HepG2 (cell line): ENCODE results near the gene TCF7L2. TPM values are rescaled to one million over a fixed set of nuclear protein-coding genes. Genes with fewer than 3 reads are reported as not detected.
A peak's percentile ranks its signal among the peaks of the same experiment; 100 is the strongest.

Experiments
- AHR ChIP-seq: IDR thresholded peaks from 2 replicates; pipeline ENCODE4 v1.6.1; 2018; ENCODE audit warnings: missing genetic modification reagents, missing compliant biosample characterization
- AKAP8 ChIP-seq: sonication (generic); formaldehyde crosslinking; IDR thresholded peaks from 2 replicates; pipeline ENCODE4 v1.5.1; 2020; ENCODE audit warnings: mild to moderate bottlenecking, missing genetic modification reagents
- CEBPB ChIP-seq: IDR thresholded peaks from 2 replicates; pipeline ENCODE4 v1.6.1; 2011; ENCODE audit warnings: low read depth, low read length, improper control_type of control experiment, borderline replicate concordance
- CHD2 ChIP-seq: IDR thresholded peaks from 2 replicates; pipeline ENCODE4 v1.6.1; 2011; ENCODE audit warnings: low read depth, low read length, improper control_type of control experiment
- FOXM1 ChIP-seq: sonication (generic); formaldehyde crosslinking; IDR thresholded peaks from 2 replicates; pipeline ENCODE4 v1.5.0; 2020; ENCODE audit warnings: missing genetic modification reagents
- HOXA7 ChIP-seq: sonication (generic); formaldehyde crosslinking; IDR thresholded peaks from 2 replicates; pipeline ENCODE4 v1.8.1; 2022; ENCODE audit warnings: mild to moderate bottlenecking, missing genetic modification reagents, moderate library complexity
- JUND ChIP-seq: sonication (generic); formaldehyde crosslinking; IDR thresholded peaks from 2 replicates; pipeline ENCODE4 v1.8.0; 2022; ENCODE audit warnings: mild to moderate bottlenecking, missing genetic modification reagents
- MAF1 ChIP-seq: sonication (generic); formaldehyde crosslinking; IDR thresholded peaks from 2 replicates; pipeline ENCODE4 v1.5.0; 2020; ENCODE audit warnings: missing genetic modification reagents, borderline replicate concordance
- MBNL3 ChIP-seq: fragments of 250-450 bp; sonication (Bioruptor Pico); conservative IDR thresholded peaks from 2 replicates; pipeline ENCODE4 v1.8.0; 2022; ENCODE audit warnings: mild to moderate bottlenecking, inconsistent platforms
- MIER3 ChIP-seq: IDR thresholded peaks from 2 replicates; pipeline ENCODE4 v1.6.1; 2016; ENCODE audit warnings: missing compliant biosample characterization, borderline replicate concordance
- NFYC ChIP-seq: IDR thresholded peaks from 2 replicates; pipeline ENCODE4 v1.6.1; 2016; ENCODE audit warnings: missing genetic modification reagents, missing compliant biosample characterization
- NPAS2 ChIP-seq: sonication (generic); formaldehyde crosslinking; IDR thresholded peaks from 2 replicates; pipeline ENCODE4 v1.8.0; 2022; ENCODE audit warnings: mild to moderate bottlenecking, missing genetic modification reagents, borderline replicate concordance
- RBM39 ChIP-seq: fragments of 200-400 bp; formaldehyde crosslinking; IDR thresholded peaks from one replicate; pipeline ENCODE4 v1.6.1; 2018; ENCODE audit warnings: antibody characterized with exemption, mild to moderate bottlenecking, low read depth, low read length; ENCODE audit not compliant: poor library complexity, severe bottlenecking
- SATB2 ChIP-seq: sonication (generic); formaldehyde crosslinking; IDR thresholded peaks from 2 replicates; pipeline ENCODE4 v1.5.0; 2020; ENCODE audit warnings: missing genetic modification reagents
- STAG1 ChIP-seq: sonication (generic); formaldehyde crosslinking; IDR thresholded peaks from 2 replicates; pipeline ENCODE4 v1.4.0; 2020; ENCODE audit warnings: missing genetic modification reagents
- YY1 ChIP-seq: IDR thresholded peaks from 2 replicates; pipeline ENCODE4 v1.6.1; 2011; ENCODE audit warnings: low read length, low read depth, moderate library complexity, mild to moderate bottlenecking; ENCODE audit not compliant: insufficient read depth, insufficient replicate concordance
- ZNF282 ChIP-seq: fragments of 450-650 bp; IDR thresholded peaks from 2 replicates; pipeline ENCODE4 v1.6.1; 2018; ENCODE audit not compliant: partially characterized antibody
- ZNF3 ChIP-seq: IDR thresholded peaks from 2 replicates; pipeline ENCODE4 v1.7.0; 2017; ENCODE audit warnings: inconsistent platforms
- ZNF33A ChIP-seq: sonication (generic); formaldehyde crosslinking; IDR thresholded peaks from 2 replicates; pipeline ENCODE4 v1.5.1; 2020; ENCODE audit warnings: missing genetic modification reagents, mild to moderate bottlenecking, moderate library complexity, borderline replicate concordance
- ZNF841 ChIP-seq: sonication (generic); formaldehyde crosslinking; IDR thresholded peaks from 2 replicates; pipeline ENCODE4 v1.8.1; 2023; ENCODE audit warnings: missing genetic modification reagents, borderline replicate concordance
- polyA plus RNA-seq, 8 experiments: library from polyadenylated mRNA; depleted of rRNA in 3 of 8; stranded (reverse) in 7 of 8; unstranded in 1 of 8; fragments of >200 nt; fragmentation: Illumina TruSeq in 4 of 8; extraction: Trizol in 4 of 8; gene quantifications; 2 replicates each; pipeline versions ENCODE4 v1.2.1 to v1.2.3, GENCODE V29; 2011 to 2016; ENCODE audit warnings: low read depth in 4 of 8, missing spikeins in 1 of 8, mixed read lengths in 1 of 8; ENCODE audit not compliant: insufficient read depth in 1 of 8
- total RNA-seq, 5 experiments: library from RNA; depleted of rRNA; stranded (reverse); fragments of >200 nt; fragmentation: Illumina TruSeq; extraction: Trizol; gene quantifications; 2 replicates each; pipeline ENCODE4 v1.2.3, GENCODE V29; 2016; ENCODE audit warnings: low read depth in 1 of 5
- TF ChIP-seq, protein P1 (sequence below): sonication (generic); formaldehyde crosslinking; IDR thresholded peaks from 2 replicates; pipeline ENCODE4 v1.9.0; 2022; ENCODE audit warnings: low read depth, missing genetic modification reagents
- TF ChIP-seq, protein P2 (sequence below): sonication (generic); formaldehyde crosslinking; IDR thresholded peaks from 2 replicates; pipeline ENCODE4 v1.5.1; 2020; ENCODE audit warnings: mild to moderate bottlenecking, moderate library complexity, missing genetic modification reagents
- TF ChIP-seq, protein P3 (sequence below): IDR thresholded peaks from 2 replicates; pipeline ENCODE4 v1.6.1; 2012; ENCODE audit warnings: inconsistent platforms
- TF ChIP-seq, protein P4 (sequence below): sonication (generic); formaldehyde crosslinking; IDR thresholded peaks from 2 replicates; pipeline ENCODE4 v1.5.0; 2020; ENCODE audit warnings: missing genetic modification reagents
- TF ChIP-seq, protein P5 (sequence below): sonication (generic); formaldehyde crosslinking; IDR thresholded peaks from 2 replicates; pipeline ENCODE4 v1.8.0; 2022; ENCODE audit warnings: missing genetic modification reagents, low read depth, mild to moderate bottlenecking, borderline replicate concordance
- TF ChIP-seq, protein P6 (sequence below): IDR thresholded peaks from 2 replicates; pipeline ENCODE4 v1.6.1; 2016; ENCODE audit warnings: control low read depth

TCF7L2 gene
- total and polyA plus RNA-seq, 2 of the 13 experiments (the other 11 are each of a cell fraction or from before 2014, with no cell fraction given), result 3.9 to 13.7 TPM

DNA sequence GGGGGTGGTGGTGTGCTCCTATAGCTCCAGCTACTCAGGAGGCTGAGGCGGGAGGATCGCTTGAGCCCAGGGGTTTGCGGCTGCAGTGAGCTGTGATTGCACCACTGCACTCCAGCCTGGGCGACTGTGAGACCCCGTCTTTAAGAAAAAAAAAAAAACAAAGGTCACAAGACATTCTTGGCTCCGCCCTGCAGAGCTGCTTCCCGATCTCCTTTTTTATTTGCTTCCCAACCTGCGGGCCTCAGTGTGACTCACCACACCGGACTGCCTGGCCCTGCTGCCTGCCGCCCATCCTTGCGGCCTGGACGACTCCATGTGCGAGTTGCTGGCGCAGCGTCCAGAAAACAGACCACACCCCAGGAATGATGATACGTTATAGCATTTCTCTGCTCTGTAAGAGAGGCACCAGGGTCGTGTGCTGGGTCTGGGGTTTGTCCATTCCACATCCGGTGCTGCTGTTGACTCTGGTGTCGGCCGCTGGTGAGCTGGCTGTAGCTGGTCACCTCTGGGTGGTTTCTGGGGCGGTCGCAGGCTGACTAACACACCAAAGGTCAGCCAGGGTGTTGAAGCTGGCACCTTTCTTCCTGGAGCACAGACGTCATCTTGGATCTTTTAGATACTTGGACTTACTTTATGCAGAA, 123.6 kb downstream of the TCF7L2 start (continued):
- TF ChIP-seq, protein P1, sequence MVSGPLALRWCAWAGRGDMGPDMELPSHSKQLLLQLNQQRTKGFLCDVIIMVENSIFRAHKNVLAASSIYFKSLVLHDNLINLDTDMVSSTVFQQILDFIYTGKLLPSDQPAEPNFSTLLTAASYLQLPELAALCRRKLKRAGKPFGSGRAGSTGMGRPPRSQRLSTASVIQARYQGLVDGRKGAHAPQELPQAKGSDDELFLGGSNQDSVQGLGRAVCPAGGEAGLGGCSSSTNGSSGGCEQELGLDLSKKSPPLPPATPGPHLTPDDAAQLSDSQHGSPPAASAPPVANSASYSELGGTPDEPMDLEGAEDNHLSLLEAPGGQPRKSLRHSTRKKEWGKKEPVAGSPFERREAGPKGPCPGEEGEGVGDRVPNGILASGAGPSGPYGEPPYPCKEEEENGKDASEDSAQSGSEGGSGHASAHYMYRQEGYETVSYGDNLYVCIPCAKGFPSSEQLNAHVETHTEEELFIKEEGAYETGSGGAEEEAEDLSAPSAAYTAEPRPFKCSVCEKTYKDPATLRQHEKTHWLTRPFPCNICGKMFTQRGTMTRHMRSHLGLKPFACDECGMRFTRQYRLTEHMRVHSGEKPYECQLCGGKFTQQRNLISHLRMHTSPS, result peak; percentile 69; the same call in 1 of the 2 replicates
- no peak for TF ChIP-seq AHR
- TF ChIP-seq, protein P2, sequence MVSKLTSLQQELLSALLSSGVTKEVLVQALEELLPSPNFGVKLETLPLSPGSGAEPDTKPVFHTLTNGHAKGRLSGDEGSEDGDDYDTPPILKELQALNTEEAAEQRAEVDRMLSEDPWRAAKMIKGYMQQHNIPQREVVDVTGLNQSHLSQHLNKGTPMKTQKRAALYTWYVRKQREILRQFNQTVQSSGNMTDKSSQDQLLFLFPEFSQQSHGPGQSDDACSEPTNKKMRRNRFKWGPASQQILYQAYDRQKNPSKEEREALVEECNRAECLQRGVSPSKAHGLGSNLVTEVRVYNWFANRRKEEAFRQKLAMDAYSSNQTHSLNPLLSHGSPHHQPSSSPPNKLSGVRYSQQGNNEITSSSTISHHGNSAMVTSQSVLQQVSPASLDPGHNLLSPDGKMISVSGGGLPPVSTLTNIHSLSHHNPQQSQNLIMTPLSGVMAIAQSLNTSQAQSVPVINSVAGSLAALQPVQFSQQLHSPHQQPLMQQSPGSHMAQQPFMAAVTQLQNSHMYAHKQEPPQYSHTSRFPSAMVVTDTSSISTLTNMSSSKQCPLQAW, result peak; percentile 87
- no peak for TF ChIP-seq AKAP8 (CRISPR knock-in tag)
- no peak for TF ChIP-seq CHD2
- TF ChIP-seq FOXM1 (CRISPR knock-in tag), result no peak
- TF ChIP-seq ZNF841 (CRISPR knock-in tag), result no peak
- TF ChIP-seq MBNL3 (CRISPR knock-in tag), result no peak
- no peak for TF ChIP-seq ZNF33A
- TF ChIP-seq, protein P3, sequence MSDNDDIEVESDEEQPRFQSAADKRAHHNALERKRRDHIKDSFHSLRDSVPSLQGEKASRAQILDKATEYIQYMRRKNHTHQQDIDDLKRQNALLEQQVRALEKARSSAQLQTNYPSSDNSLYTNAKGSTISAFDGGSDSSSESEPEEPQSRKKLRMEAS, result peak; percentile 82
- TF ChIP-seq STAG1 (CRISPR knock-in tag), result peak; percentile 45; the same call in 1 of the 2 replicates
- TF ChIP-seq MIER3 (CRISPR knock-in tag), result peak; percentile 74; the same call in 1 of the 2 replicates
- TF ChIP-seq NFYC (CRISPR knock-in tag), result no peak
- TF ChIP-seq, protein P4, sequence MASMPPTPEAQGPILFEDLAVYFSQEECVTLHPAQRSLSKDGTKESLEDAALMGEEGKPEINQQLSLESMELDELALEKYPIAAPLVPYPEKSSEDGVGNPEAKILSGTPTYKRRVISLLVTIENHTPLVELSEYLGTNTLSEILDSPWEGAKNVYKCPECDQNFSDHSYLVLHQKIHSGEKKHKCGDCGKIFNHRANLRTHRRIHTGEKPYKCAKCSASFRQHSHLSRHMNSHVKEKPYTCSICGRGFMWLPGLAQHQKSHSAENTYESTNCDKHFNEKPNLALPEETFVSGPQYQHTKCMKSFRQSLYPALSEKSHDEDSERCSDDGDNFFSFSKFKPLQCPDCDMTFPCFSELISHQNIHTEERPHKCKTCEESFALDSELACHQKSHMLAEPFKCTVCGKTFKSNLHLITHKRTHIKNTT, result no peak
- TF ChIP-seq RBM39, result no peak
- peak; percentile 34 for TF ChIP-seq YY1
- no peak for TF ChIP-seq ZNF282
- no peak for TF ChIP-seq MAF1
- no peak for TF ChIP-seq HOXA7 (CRISPR knock-in tag)
- TF ChIP-seq JUND (CRISPR knock-in tag), result 0 out of 2 replicates have a peak, but pooled peaks have one; percentile 46
- no peak for TF ChIP-seq ZNF3 (CRISPR knock-in tag)
- TF ChIP-seq, protein P5, sequence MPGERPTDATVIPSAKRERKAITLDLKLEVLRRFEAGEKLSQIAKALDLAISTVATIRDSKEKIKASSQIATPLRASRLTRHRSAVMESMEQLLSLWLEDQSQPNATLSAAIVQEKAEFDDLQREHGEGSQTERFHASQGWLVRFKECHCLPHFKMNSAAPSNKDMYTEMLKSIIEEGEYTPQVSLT (CRISPR knock-in tag), result no peak
- TF ChIP-seq, protein P6, sequence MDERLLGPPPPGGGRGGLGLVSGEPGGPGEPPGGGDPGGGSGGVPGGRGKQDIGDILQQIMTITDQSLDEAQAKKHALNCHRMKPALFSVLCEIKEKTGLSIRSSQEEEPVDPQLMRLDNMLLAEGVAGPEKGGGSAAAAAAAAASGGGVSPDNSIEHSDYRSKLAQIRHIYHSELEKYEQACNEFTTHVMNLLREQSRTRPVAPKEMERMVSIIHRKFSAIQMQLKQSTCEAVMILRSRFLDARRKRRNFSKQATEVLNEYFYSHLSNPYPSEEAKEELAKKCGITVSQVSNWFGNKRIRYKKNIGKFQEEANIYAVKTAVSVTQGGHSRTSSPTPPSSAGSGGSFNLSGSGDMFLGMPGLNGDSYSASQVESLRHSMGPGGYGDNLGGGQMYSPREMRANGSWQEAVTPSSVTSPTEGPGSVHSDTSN, result no peak
- no peak for TF ChIP-seq SATB2
- no peak for TF ChIP-seq NPAS2 (CRISPR knock-in tag)
- no peak for TF ChIP-seq CEBPB
